Naive B cell (primary cell): ENCODE data around the gene SKA3. TPM values are rescaled to one million over a fixed set of nuclear protein-coding genes. Genes with fewer than 3 reads are reported as not detected.
"Not testable (repeated sequence)": the region's sequence is repeated elsewhere in the genome, so short reads cannot be mapped to it uniquely, and the experiment has no call there.

ENCODE experiments used
- ATAC-seq, 2 donors: fragments of 150-1000 bp; cut with Tn5 transposase; 2 replicates each; pipeline ENCODE4 v1.10.0; 2021; ENCODE audit warnings: low read depth in 2 of 2, mild to moderate bottlenecking in 2 of 2, moderate library complexity in 2 of 2
- DNase-seq: peaks from one replicate; pipeline ENCODE4 v3.0.0; 2022
- H3K27ac Mint-ChIP-seq, 6 donors: one replicate each; pipeline ENCODE4 v1.8.0; 2020 to 2022; ENCODE audit warnings: mild to moderate bottlenecking in 6 of 6, mixed read lengths in 6 of 6, moderate library complexity in 5 of 6, inconsistent platforms in 2 of 6
- H3K27me3 Mint-ChIP-seq, 3 donors: one replicate each; pipeline ENCODE4 v1.8.0; 2021 to 2022; ENCODE audit warnings: mixed read lengths in 3 of 3, mild to moderate bottlenecking in 1 of 3
- H3K36me3 Mint-ChIP-seq, 2 donors: one replicate each; pipeline ENCODE4 v1.8.0; 2020 to 2022; ENCODE audit warnings: mixed read lengths in 2 of 2, inconsistent platforms in 1 of 2, mild to moderate bottlenecking in 1 of 2
- H3K4me1 Mint-ChIP-seq, 3 donors: one replicate each; pipeline ENCODE4 v1.8.0; 2020 to 2022; ENCODE audit warnings: mixed read lengths in 3 of 3, inconsistent platforms in 1 of 3, mild to moderate bottlenecking in 1 of 3, moderate library complexity in 1 of 3
- H3K4me3 Mint-ChIP-seq, 8 donors: one replicate each; pipeline ENCODE4 v1.8.0; 2020 to 2022; ENCODE audit warnings: mild to moderate bottlenecking in 8 of 8, mixed read lengths in 8 of 8, moderate library complexity in 8 of 8, inconsistent platforms in 2 of 8
- H3K9me3 Mint-ChIP-seq, 7 donors: one replicate each; pipeline ENCODE4 v1.8.0; 2020 to 2022; ENCODE audit warnings: mixed read lengths in 7 of 7, mild to moderate bottlenecking in 5 of 7, inconsistent platforms in 2 of 7, moderate library complexity in 1 of 7
- polyA plus RNA-seq, 6 donors: library from polyadenylated mRNA; unstranded; fragments of 300-500 nt; fragmentation: Illumina TruSeq; gene quantifications; one replicate each; pipeline ENCODE4 v1.2.3, GENCODE V29; 2021; ENCODE audit warnings: low read depth in 6 of 6

SKA3 gene
- polyA plus RNA-seq, 6 donors from 2014 or later = 0.33 to 1.5 (median 0.42) TPM; not detected in 3

- peaks cover 0 to 21% (median 10%) of the 10 kb centered on the region in 7 donors for H3K9me3 Mint-ChIP-seq
- not testable (repeated sequence) for H3K27me3 Mint-ChIP-seq, ATAC-seq, H3K4me1 Mint-ChIP-seq, DNase-seq, H3K27ac Mint-ChIP-seq, H3K4me3 Mint-ChIP-seq
- peaks cover 0 to 21% of the 10 kb centered on the region in 2 donors for H3K36me3 Mint-ChIP-seq
Observed at GRCh38 chr13:21198391-21198790, 22.0 kb upstream of the SKA3 start.

- ATAC-seq, DNase-seq, H3K4me3 Mint-ChIP-seq, H3K4me1 Mint-ChIP-seq, H3K27me3 Mint-ChIP-seq, H3K27ac Mint-ChIP-seq: not testable (repeated sequence)
- Mint-ChIP-seq H3K9me3 (peaks cover 0 to 21% (median 10%) of the 10 kb centered on the region in 7 donors), H3K36me3 (peaks cover 0 to 21% of the 10 kb centered on the region in 2 donors)
Observed at GRCh38 chr13:21197606-21198225, 21.4 kb upstream of the SKA3 start.

- H3K27ac Mint-ChIP-seq, H3K4me3 Mint-ChIP-seq, ATAC-seq, DNase-seq, H3K36me3 Mint-ChIP-seq, H3K27me3 Mint-ChIP-seq, H3K4me1 Mint-ChIP-seq, H3K9me3 Mint-ChIP-seq: not testable (repeated sequence)
Observed at GRCh38 chr13:21194756-21195155, 18.4 kb upstream of the SKA3 start.

GRCh38 chr13:21186410-21186809 is 10.1 kb upstream of the SKA3 start:
- DNase-seq, H3K27me3 Mint-ChIP-seq, H3K9me3 Mint-ChIP-seq, H3K27ac Mint-ChIP-seq, H3K36me3 Mint-ChIP-seq, H3K4me3 Mint-ChIP-seq, ATAC-seq, H3K4me1 Mint-ChIP-seq: not testable (repeated sequence)

GRCh38 chr13:21181671-21182070 is 5.3 kb upstream of the SKA3 start:
- no peak overlapping the region for H3K27ac Mint-ChIP-seq
- peaks cover 0 to 1% (median 0%) of the 10 kb centered on the region in 7 donors for H3K9me3 Mint-ChIP-seq
- peaks cover 0 to 19% (median 13%) of the 10 kb centered on the region in 3 donors for H3K4me1 Mint-ChIP-seq
- DNase-seq (no peak), ATAC-seq (no peak)
- H3K36me3 Mint-ChIP-seq = no peaks in the 10 kb centered on the region
- no peaks in the 10 kb centered on the region for H3K27me3 Mint-ChIP-seq
- no peak overlapping the region for H3K4me3 Mint-ChIP-seq

GRCh38 chr13:21176982-21177284 is 581 bp upstream of the SKA3 start:
- Mint-ChIP-seq H3K27ac (peak overlapping the region; percentile 89 to 98 (median 94)), H3K36me3 (no peaks in the 10 kb centered on the region), H3K4me1 (peaks cover 3 to 23% (median 19%) of the 10 kb centered on the region in 3 donors), H3K27me3 (no peaks in the 10 kb centered on the region), H3K9me3 (no peaks in the 10 kb centered on the region), H3K4me3 (peak overlapping the region; percentile 95 to 99 (median 98))
- ATAC-seq (peak; percentile 29 to 38), DNase-seq (no peak)

- H3K27ac Mint-ChIP-seq = peak overlapping the region in 4 of 6 donors; percentile 89 to 98 (median 96)
- peaks cover 3 to 23% (median 19%) of the 10 kb centered on the region in 3 donors for H3K4me1 Mint-ChIP-seq
- no peaks in the 10 kb centered on the region for H3K36me3 Mint-ChIP-seq
- ATAC-seq (no peak), DNase-seq (no peak)
- H3K27me3 Mint-ChIP-seq = no peaks in the 10 kb centered on the region
- no peaks in the 10 kb centered on the region for H3K9me3 Mint-ChIP-seq
- H3K4me3 Mint-ChIP-seq = peak overlapping the region; percentile 95 to 99 (median 98)
Observed at GRCh38 chr13:21175656-21176214, 617 bp downstream of the SKA3 start.

GRCh38 chr13:21173767-21174166 is 2.6 kb downstream of the SKA3 start:
- H3K27me3 Mint-ChIP-seq, DNase-seq, ATAC-seq, H3K9me3 Mint-ChIP-seq, H3K27ac Mint-ChIP-seq, H3K36me3 Mint-ChIP-seq: not testable (repeated sequence)
- Mint-ChIP-seq H3K4me3 (peak overlapping the region in 1 of 8 donors; percentile 98), H3K4me1 (peaks cover 3 to 21% (median 19%) of the 10 kb centered on the region in 3 donors)

GRCh38 chr13:21171420-21171819 is 4.9 kb downstream of the SKA3 start:
- no peak overlapping the region for H3K27ac Mint-ChIP-seq
- DNase-seq (no peak), ATAC-seq (no peak)
- no peaks in the 10 kb centered on the region for H3K27me3 Mint-ChIP-seq
- no peaks in the 10 kb centered on the region for H3K36me3 Mint-ChIP-seq
- H3K4me1 Mint-ChIP-seq = peaks cover 2 to 3% (median 2%) of the 10 kb centered on the region in 3 donors
- no peaks in the 10 kb centered on the region for H3K9me3 Mint-ChIP-seq
- no peak overlapping the region for H3K4me3 Mint-ChIP-seq

GRCh38 chr13:21165606-21166005 is 10.7 kb downstream of the SKA3 start:
- H3K4me3 Mint-ChIP-seq, H3K36me3 Mint-ChIP-seq, DNase-seq, H3K27me3 Mint-ChIP-seq, H3K4me1 Mint-ChIP-seq, ATAC-seq, H3K27ac Mint-ChIP-seq, H3K9me3 Mint-ChIP-seq: not testable (repeated sequence)

- Mint-ChIP-seq H3K36me3 (no peaks in the 10 kb centered on the region), H3K27ac (no peak overlapping the region), H3K4me1 (no peaks in the 10 kb centered on the region), H3K27me3 (no peaks in the 10 kb centered on the region), H3K4me3 (no peak overlapping the region), H3K9me3 (no peaks in the 10 kb centered on the region)
- DNase-seq (no peak), ATAC-seq (no peak)
Observed at GRCh38 chr13:21164631-21165030, 11.7 kb downstream of the SKA3 start.

- DNase-seq (no peak), ATAC-seq (no peak)
- Mint-ChIP-seq H3K27me3 (no peaks in the 10 kb centered on the region), H3K4me1 (peaks cover 0 to 4% (median 0%) of the 10 kb centered on the region in 3 donors), H3K36me3 (peaks cover 8 to 10% of the 10 kb centered on the region in 2 donors), H3K4me3 (no peak overlapping the region), H3K9me3 (no peaks in the 10 kb centered on the region), H3K27ac (no peak overlapping the region)
Observed at GRCh38 chr13:21152251-21152899, 24.0 kb downstream of the SKA3 start.

GRCh38 chr13:21150013-21150412 is 26.3 kb downstream of the SKA3 start:
- ATAC-seq (no peak), DNase-seq (no peak)
- Mint-ChIP-seq H3K9me3 (no peaks in the 10 kb centered on the region), H3K27ac (no peak overlapping the region), H3K27me3 (no peaks in the 10 kb centered on the region), H3K36me3 (peaks cover 12% of the 10 kb centered on the region in 2 donors), H3K4me1 (peaks cover 0 to 6% (median 1%) of the 10 kb centered on the region in 3 donors), H3K4me3 (no peak overlapping the region)

GRCh38 chr13:21149568-21149967 is 26.8 kb downstream of the SKA3 start:
- no peak for ATAC-seq
- Mint-ChIP-seq H3K9me3 (no peaks in the 10 kb centered on the region), H3K4me1 (peaks cover 0 to 7% (median 5%) of the 10 kb centered on the region in 3 donors), H3K27ac (no peak overlapping the region), H3K4me3 (no peak overlapping the region), H3K36me3 (peaks cover 12% of the 10 kb centered on the region in 2 donors), H3K27me3 (no peaks in the 10 kb centered on the region)
- DNase-seq = no peak
